CD1c-positive myeloid dendritic cell (primary cell): ENCODE data around the gene CEP72.
"Not testable (repeated sequence)": the region's sequence is repeated elsewhere in the genome, so short reads cannot be mapped to it uniquely, and the experiment has no call there.

Source experiments
- DNase-seq: peaks from one replicate; pipeline ENCODE4 v3.0.0-alpha.2; 2016; ENCODE audit errors: extremely low spot score

CEP72 gene

DNA sequence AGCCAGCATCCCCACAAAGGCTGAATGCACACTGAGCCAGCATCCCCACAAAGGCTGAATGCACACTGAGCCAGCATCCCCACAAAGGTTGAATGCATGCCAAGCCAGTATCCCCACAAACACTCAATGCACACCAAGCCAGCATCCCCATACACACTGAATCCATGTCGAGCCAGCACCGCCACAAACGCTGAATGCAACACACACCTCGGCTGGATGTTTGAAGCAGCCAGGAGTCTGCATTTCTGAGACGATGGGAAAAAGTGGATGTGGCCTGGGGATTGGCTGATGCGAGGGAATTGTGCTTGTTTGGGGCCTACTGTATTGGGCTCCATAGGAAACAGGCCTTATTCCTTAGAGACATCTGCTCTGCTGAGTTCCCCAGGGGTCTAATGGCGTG, 30.9 kb upstream of the CEP72 start:
- DNase-seq, result no peak

DNA sequence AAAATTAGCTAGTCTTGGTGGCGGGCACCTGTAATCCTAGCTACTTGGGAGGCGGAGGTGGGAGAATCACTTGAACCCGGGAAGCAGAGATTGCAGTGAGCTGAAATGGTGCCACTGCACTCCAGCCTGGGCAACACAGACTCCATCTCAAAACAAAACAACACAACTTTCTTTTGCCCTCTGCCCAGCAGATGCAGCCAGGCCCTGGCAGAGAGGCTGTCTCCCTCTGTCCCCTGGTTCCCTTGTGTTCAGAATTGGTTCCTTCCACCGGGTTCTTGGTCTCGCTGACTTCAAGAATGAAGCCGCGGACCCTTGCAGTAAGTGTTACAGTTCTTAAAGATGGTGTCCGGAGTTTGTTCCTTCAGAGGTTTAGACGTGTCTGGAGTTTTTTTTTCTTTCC, 30.2 kb upstream of the CEP72 start:
- no peak for DNase-seq

DNA sequence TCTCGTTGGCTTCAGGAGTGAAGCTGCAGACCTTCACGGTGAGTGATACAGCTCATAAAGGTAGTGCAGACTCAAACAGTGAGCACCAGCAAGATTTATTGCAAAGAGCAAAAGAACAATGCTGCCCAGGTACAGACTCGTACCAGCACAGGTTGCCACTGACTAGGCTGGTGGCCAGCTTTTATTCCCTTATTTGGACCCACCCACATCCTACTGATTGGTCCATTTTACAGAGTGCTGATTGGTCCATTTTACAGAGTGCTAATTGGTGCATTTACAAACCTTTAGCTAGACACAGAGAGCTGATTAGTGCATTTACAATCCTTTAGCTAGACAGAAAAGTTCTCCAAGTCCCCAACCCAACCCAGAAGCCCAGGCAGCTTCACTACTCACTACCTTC, 29.7 kb upstream of the CEP72 start:
- not testable (repeated sequence) for DNase-seq

DNA sequence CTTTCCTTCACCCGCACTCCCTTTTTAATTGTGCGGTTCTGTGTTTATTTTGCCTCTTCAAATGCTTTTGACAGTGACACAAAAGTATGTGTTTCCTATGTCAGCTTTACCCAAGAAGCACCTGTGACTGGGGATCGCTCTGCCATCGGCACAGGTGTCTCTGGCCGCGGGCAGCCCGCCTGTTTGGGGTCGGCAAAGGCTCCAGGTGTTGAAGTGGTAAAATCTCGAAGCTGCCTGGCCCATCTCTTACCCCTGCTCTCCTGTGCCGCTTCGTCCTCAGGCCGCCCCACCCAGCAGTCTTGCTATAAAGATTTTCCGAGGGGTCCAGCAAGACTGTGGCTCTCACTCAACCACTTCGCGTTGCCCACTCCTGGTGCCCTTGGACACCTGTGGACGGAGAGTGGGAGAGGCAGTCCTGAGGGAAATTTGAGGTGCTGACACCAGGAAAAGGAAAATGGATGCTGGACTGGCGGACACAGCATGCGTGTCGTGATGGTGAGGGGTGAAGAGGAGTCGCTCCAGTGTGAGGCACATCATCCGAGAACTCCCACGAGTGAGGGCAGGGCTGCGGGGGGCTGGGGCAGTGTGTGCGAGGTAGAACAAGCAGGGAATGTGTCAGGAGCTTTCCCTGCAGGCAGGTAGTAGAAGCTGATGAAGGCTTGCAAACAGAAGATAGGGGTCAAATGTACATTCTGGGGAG, 29.1 kb upstream of the CEP72 start:
- no peak for DNase-seq

DNA sequence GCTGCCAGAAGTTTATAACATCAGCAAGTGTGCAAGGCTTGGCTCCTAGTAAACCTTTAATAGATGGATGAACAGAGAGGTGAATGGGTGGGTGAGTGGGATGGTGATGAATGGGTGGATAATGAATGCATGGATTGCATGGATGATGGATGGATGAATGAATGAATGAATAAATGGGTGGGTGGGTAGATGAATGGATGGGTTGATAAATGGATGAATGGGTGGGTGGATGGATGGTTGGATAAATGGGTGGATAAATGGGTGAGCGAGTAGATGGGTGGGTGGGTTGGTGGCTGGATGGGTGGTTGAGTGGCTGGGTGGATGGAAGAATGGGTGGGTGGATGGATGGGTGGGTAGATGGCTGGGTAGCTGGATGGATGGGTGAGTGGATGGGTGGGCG, 28.5 kb upstream of the CEP72 start:
- no peak for DNase-seq

DNA sequence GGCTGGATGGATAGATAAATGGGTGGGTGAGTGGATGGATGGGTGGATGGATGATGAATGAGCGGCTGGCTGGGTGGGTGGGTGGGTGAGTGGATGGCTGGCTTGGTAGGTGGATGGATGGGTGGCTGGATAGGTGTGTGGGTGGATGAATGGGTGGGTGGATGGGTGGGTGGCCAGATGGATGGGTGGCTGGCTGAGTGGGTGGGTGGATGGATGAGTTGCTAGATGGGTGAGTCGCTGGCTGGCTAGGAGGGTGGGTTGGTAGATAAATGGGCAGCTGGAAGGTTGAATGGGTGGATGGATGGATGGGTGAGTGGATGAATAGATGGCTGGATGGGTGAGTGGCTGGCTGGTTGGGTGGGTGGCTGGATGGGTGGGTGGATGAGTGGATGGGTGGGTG, 27.9 kb upstream of the CEP72 start:
- DNase-seq, result no peak

DNA sequence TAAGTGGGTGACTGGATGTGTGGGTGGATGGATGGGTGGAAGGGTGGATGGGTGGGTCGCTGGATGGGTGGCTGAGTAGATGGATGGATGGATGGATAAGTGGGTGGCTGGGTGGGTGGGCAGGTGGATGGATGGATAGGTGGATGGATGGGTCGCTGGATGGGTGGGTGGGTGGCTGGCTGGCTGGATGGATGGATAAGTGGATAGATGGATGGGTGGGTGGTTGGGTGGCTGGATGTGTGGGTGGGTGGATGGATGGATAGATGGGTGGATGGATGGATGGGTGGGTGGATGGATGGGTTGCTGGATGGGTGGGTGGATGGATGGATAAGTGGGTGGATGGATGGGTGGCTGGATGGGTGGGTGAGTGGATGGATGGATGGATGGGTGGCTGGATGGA, 27.3 kb upstream of the CEP72 start:
- no peak for DNase-seq

DNA sequence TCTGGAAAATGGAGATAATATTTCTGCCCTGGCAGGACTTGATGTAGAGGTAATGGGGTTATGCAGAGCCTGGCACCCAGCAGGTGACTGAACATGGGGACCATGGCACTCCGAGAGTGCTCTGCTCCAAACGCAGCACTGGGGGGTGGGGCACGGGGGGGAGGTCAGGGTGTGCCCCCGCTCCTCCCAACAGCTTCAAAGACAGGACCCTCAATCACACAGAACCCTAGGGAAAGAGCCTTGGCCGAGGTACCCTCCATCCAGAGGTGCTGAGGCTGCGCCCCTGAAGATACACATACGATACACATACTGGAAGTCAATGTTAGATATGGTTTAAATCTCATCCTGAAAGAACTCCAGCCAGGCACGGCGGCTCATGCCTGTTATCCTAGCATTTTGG, 26.6 kb upstream of the CEP72 start:
- DNase-seq, result no peak

DNA sequence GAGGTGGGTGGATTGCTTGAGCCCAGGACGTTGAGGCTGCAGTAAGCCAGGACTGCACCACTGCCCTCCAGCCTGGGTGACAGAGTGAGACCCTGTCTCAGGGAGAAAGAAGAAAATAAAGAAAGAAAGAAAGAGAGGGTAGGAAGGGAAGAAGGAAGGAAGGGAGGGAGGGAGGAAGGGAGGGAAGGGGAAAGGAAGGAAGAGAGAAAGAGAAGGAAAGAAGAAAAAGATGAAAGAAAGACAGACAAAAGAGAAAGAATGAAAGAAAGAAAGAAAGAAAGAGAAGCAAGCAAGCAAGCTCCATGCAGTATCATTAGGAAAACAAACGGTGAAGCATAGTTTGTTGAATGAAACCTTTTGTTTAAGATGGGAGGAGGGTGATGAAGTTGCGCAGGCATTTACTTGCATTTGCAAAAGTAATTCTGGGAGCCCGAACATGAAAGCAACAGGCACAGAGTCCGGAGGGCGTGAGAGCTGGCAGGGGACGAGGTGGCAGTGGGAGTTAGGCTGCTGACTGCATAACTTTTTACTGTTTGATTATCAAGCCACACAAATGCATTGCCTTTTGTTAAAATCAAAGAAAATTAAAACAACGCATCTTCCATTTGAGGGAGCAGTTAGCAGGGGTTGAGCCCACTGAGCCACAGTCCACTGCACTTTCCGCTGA, 26.0 kb upstream of the CEP72 start:
- DNase-seq, result no peak

DNA sequence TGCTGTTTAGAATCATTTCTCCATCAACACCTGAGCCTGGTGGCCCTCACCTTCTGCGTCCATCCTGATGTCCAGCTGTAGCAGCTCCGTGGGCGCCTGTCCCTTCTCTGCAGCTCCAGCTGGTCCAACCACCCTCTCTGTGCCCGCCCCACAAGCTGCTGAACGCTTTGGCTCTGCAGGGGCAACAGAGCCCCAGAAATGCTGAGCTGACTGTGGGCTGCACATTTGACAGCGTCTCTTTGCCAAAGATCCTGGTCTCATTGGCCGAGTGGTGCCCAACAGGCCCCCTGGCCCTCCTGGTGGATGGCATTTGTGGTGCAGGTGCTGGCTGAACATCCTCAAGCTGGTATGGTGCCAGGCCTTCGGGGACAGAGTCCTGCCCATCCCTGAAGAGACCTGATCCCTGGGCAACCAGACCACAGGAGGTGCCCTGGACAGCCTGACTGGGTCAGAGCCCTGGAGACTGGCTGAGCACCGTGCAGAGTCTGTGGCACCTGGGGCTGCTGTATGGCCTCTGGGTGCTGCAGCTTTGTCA, 25.3 kb upstream of the CEP72 start:
- DNase-seq, result no peak

DNA sequence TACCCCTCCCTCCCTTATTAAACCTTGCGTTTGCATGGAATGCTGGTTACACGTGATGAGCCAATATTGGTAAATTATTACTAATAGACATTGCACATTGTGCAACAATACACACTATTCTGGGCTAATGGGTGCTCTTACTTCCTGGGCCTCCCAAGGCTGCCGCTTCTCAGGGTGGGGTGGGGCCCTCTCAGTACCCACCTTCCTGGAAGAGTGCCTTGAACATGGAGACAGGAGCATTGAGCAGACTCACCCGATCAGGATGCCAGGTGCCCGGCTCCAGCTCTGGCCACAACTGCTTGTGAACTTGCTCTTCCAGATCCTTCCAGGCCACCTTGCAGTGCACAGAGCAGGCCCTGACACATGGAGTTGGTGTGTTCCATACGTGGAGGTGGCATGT, 24.7 kb upstream of the CEP72 start:
- no peak for DNase-seq

DNA sequence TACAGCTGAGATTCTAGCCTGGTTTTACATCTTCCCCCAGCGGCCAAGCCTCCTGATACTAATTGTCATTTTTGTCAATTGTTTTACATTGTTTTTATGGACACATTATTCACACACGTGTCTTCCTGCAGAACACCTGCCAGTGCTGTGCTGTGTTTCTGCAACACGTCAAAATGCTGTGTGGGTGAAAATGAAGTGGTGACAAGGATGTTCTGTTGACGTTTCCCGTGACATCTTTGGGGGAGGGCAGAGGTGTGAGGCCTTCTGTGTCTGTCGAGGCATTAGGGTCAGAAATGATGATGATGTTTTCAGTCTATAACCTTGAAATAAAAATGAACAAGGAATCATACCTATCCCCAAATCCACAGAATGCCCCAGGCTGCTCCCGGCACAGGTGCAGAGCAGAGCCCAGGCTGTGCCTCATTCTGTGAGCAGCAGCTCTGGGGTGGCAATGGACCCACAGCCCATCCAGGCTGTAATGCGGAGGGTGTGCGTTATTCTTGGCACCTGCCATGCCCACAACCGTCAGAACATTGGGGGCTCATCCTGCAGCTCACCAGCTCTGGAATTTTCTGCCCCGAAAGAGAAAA, 23.6 kb upstream of the CEP72 start:
- DNase-seq, result no peak

DNA sequence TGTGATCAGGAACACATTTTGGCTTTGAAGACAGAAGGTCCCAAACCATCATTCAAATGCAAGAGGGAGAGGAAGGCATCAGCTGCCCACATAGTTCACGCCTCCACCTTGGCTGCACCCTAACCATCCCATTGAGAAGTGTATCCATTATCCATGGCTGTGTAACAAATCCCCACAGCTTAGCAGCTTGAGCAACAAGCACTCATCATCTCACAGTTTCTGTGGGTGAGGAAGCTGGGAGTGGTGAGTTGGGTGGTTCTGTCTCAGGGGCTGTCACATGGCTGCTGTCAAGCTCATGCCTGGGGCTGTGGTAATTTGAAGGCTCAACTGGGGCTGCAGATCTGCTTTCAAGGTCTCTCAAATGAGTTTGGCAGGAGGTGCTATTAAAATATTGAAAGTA, 23.0 kb upstream of the CEP72 start:
- no peak for DNase-seq

DNA sequence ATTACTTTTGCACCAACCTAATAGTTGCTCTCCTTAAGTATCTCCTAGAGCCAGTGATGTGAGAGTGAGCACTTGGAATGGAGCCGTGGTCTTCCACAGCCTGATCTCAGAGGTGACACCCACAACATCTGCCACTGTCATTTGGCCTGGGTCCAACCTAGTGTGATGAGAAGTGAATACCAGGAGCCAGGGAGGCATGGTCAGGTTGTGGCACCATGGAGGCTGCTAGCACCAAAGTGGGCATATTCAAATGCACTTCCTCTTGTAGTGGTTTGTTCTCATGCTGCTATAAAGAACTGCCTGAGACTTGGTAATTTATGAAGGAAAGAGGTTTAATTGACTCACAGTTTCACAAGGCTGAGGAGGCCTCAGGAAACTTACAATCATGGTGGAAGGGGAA, 22.6 kb upstream of the CEP72 start:
- DNase-seq, result no peak

DNA sequence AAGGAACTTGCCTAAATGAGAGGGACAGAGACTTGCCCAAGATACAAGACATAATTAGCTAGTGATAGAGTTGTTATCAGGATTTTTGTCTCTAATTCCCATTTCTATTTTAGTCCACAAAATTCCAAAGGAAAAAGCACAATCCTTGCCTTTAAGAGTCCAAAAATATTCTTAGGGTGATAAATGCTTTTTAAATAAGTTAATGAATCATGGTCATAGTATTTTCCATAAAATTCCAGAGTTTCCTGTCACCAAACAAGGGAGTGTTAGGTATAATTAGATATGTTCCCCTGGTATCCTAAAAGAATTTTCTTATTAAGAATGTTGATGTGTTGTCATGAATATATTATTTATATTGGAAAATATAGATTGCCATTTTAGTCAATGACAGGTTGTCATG, 21.8 kb upstream of the CEP72 start:
- no peak for DNase-seq

DNA sequence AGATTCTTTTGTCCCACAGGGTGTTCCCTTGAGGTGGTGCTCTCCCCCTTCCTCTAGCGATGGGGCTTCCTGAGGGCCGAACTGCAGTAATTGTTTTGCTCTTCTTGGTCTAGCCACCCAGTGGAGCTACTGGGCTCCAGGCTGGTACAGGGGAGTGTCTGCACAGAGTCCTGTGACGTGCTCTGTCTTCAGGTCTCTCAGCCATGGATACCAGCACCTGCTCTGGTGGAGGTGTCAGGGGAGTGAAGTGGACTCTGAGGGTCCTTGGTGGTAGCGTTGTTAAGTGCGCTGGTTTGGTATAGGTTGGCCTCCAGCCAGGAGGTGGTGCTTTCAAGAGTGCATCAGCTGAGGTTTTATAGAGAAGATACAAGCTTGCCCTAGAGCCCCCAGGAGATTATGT, 20.4 kb upstream of the CEP72 start:
- DNase-seq, result no peak

DNA sequence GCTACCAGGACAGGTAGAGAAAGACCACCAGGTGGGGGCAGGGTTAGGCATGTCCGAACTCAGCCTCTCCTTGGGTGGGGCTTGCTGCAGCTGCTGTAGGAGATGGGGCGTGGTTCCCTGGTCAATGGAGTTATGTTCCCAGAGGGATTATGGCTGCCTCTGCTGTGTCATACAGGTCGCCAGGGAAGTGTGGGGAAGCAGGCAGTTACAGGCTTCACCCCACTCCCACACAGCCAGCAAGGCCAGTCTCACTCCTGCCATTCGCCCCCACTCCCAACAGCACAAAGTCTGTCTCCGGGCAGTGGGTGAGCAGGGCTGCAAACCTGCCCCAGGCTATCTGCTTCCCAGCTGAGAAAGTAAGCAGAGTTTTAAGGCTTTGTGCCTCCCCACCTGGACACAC, 20.0 kb upstream of the CEP72 start:
- DNase-seq, result no peak

DNA sequence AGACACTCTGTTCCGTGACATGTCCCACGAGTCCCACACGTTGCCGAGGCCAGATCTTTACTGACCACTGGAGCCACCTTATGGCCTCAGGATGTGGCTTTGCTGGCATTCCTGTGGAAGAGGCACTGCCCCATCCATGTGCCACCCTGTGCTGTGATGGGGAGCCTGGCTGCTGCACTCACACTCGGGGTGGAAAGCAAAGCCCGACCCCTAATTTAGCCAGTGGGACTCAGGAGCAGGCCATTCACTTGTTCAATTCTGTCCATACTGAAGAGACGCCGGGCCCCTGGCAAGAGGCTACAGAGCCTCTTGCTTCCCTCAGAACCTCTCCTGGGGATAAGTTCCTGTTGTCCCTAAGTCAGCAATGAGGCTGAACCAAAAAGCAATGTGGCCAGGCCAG, 18.6 kb upstream of the CEP72 start:
- no peak for DNase-seq

DNA sequence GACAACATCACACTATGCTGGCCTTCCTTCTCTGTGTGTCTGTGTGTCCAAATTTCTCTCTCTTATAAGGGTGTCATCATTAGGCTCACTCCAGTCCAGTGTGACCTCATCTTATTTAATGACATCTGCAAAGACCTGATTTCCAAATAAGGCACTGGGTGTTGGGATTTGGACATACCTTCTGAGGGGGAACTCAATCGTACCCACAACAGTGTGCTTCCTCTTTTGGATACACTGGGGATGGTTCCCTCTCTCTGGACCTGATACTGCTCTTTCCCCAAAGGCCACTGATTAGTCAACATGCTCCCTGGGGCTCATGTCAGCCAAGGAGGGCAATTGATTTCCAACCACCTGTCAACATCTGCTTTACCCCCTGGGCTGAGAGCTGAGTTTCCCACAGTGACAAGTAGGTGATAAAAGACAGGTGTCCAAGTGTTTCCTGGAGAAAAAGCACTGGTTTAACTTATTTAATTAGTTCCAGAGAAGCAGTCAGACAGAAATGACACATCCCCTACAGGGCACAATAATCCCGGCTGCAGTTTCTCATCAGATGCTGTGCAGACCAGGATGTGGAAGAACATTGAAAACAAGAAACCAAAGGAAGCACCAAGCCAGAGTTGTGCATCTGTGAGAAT, 17.8 kb upstream of the CEP72 start:
- peak; percentile 77 for DNase-seq

DNA sequence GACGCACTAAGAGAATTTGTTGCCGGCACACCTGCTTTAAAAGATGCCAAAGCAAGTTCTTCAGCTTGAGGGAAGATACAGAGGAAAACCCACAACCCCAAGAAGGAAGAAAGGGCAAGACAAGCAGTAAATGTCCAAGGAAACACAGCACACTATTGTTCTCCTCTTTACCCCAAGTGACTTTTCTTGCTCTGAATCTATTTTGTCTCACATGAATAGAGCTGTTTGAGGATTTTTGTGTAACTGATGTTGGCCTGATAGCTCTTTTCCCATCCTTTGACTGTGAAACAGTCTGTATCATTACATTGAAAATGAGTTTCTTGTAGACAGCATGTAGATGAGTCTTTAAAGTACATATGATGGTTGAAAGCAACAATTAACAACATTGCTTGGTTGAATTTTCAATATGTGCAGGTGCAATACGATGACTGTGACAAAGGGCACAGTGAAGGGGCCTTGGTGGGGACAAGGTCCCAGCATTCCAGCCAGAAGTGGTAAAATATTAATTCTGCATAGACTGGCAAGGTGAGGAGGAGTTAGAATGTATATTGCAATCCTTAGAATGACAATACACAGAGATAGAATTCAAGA, 16.8 kb upstream of the CEP72 start:
- no peak for DNase-seq

DNA sequence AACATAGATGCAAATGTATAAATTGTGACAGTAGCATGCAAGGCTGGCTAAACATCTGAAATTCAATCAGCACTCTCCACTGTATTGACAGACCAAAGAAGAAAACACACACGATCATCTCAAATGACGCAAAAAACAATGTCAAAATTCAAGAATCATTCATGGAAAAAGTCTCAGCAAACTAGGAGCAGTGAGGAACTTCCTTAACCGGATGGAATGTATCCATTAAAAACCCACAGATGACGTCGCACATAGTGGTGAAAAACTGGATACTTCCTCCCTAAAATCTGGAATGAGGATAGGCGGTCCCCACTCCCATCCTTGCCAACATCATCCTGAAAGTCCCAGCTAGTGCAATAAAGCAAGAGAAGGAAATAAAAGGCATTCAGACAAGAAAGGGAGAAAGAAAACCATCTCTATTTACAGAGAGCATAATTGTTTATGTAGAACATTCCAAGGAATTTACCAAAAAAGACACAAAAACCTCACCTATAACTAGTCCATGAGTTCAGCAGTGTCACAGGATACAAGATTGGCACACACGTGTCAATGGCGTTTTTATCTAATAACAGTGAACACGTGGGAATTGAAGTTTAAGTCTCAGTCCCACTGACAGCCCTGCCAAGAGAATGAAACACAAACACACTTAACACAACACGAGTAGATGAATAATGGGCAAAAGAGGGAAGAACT, 14.1 kb upstream of the CEP72 start:
- DNase-seq, result no peak

DNA sequence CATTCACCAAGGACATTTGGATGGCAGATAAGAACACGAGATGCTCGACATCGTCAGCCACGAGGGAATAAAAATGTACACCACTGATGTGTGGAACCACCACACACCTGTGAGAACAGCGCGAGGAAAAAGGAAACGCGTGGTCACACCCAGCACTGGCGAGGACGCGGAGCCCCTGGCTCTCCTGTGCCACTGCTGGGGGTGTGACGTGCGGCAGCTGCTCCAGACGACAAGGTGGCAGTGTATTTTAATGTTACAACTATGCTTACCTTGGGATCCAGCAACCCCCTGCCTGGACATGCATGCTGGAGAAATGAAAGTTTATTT, 13.6 kb upstream of the CEP72 start:
- DNase-seq, result no peak
